ENCODE data around the gene CR1L. TPM values are rescaled to one million over a fixed set of nuclear protein-coding genes. Genes with fewer than 3 reads are reported as not detected.
"Not testable (repeated sequence)": the region's sequence is repeated elsewhere in the genome, so short reads cannot be mapped to it uniquely, and the experiment has no call there.

The CR1L gene
- total and polyA plus RNA-seq, 2 donors (not counting 1 experiment from before 2014, with no cell fraction given), result not detected

DNA sequence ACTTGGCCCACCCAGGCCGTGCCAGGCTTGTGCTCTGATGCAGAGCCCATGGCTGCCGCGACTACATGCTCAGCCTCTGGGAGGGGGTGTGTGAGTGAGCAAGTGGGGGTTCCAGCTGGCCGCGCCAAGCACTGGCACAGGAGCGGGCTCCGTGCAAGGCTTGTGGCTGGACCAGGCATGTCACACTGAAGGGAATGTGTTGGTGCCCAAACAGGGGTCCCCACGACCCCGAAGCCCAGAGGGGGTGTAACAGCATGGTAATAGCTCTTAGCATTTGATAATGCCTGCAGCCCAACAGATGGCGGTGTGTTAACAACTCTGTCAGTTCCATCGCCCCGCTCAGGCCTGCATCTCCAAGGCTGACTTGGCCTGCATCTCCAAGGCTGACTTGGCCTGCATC, 68.6 kb downstream of the CR1L start:
- H2AFZ ChIP-seq (ENCODE audit: low read length), result no peak overlapping the region
- no peak for TF ChIP-seq CTCF (conservative IDR thresholded peaks at IDR 0.05 in 1 of 2, IDR thresholded peaks at IDR 0.05 in 1 of 2; ENCODE audit: low read depth in 1 of 2, low read length in 2 of 2)
- TF ChIP-seq EZH2 (IDR thresholded peaks at IDR 0.05; ENCODE audit: low read length, missing control alignments), result no peak
- no peak overlapping the region for H3K4me3 ChIP-seq (replicated peaks in 1 of 4; ENCODE audit: control extremely low read depth in 1 of 4, insufficient read depth in 1 of 4, low read depth in 3 of 4, low read length in 4 of 4)
- H3K4me1 ChIP-seq (ENCODE audit: control insufficient read depth, extremely low read depth, insufficient read depth, low read length), result no peaks in the 10 kb centered on the region
- DNase-seq (ENCODE audit: low read depth in 2 of 2), result no peak
- no peak overlapping the region for H3K27ac ChIP-seq (ENCODE audit: insufficient read depth, low read length)
- no peaks in the 10 kb centered on the region for H4K20me1 ChIP-seq (ENCODE audit: control insufficient read depth, extremely low read depth, insufficient read depth, low read length)
- H3K79me2 ChIP-seq (ENCODE audit: control insufficient read depth, insufficient read depth, low read length), result no peaks in the 10 kb centered on the region
- H3K4me2 ChIP-seq (ENCODE audit: extremely low read depth, insufficient read depth, low read length), result no peak overlapping the region
- no peaks in the 10 kb centered on the region for H3K36me3 ChIP-seq (ENCODE audit: control insufficient read depth, insufficient read depth, low read length)
- no peaks in the 10 kb centered on the region for H3K9me3 ChIP-seq (ENCODE audit: control insufficient read depth, insufficient read depth, low read depth, low read length)
- no peak overlapping the region for H3K9ac ChIP-seq (ENCODE audit: insufficient read depth, low read length)
- H3K27me3 ChIP-seq (ENCODE audit: control insufficient read depth, insufficient read depth, low read length), result no peaks in the 10 kb centered on the region

DNA sequence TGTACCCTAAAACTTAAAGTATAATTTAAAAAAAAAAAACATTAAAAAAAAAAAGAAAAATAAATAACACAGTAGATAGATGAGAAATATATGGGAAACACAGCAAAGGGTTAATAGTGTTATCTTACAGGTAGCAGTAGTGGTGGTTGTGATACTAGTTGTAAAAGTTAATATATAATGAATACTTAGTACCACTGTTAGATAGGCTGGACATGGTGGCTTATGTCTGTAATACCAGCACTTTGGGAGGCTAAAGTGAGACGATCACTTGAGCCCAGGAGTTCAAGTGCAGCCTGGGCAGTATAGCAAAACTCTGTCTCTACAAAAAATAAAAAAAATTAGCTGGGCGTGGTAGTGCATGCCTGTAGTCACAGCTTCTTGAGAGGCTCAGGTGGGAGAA, 74.3 kb downstream of the CR1L start:
- no peaks in the 10 kb centered on the region for H3K27me3 ChIP-seq (ENCODE audit: control insufficient read depth, insufficient read depth, low read length)
- no peak overlapping the region for H3K9ac ChIP-seq (ENCODE audit: insufficient read depth, low read length)
- no peaks in the 10 kb centered on the region for H3K4me1 ChIP-seq (ENCODE audit: control insufficient read depth, extremely low read depth, insufficient read depth, low read length)
- H3K4me2 ChIP-seq (ENCODE audit: extremely low read depth, insufficient read depth, low read length), result no peak overlapping the region
- no peaks in the 10 kb centered on the region for H4K20me1 ChIP-seq (ENCODE audit: control insufficient read depth, extremely low read depth, insufficient read depth, low read length)
- TF ChIP-seq EZH2 (IDR thresholded peaks at IDR 0.05; ENCODE audit: low read length, missing control alignments) (no peak), CTCF (conservative IDR thresholded peaks at IDR 0.05 in 1 of 2, IDR thresholded peaks at IDR 0.05 in 1 of 2; ENCODE audit: low read depth in 1 of 2, low read length in 2 of 2) (no peak)
- no peak for DNase-seq (ENCODE audit: low read depth in 2 of 2)
- H3K4me3 ChIP-seq (replicated peaks in 1 of 4; ENCODE audit: control extremely low read depth in 1 of 4, insufficient read depth in 1 of 4, low read depth in 3 of 4, low read length in 4 of 4), result no peak overlapping the region
- no peaks in the 10 kb centered on the region for H3K79me2 ChIP-seq (ENCODE audit: control insufficient read depth, insufficient read depth, low read length)
- no peak overlapping the region for H3K27ac ChIP-seq (ENCODE audit: insufficient read depth, low read length)
- no peak overlapping the region for H2AFZ ChIP-seq (ENCODE audit: low read length)
- H3K36me3 ChIP-seq (ENCODE audit: control insufficient read depth, insufficient read depth, low read length), result no peaks in the 10 kb centered on the region
- no peaks in the 10 kb centered on the region for H3K9me3 ChIP-seq (ENCODE audit: control insufficient read depth, insufficient read depth, low read depth, low read length)

- not testable (repeated sequence) for DNase-seq (ENCODE audit: low read depth in 2 of 2); H3K27me3 ChIP-seq (ENCODE audit: control insufficient read depth, insufficient read depth, low read length); H3K4me1 ChIP-seq (ENCODE audit: control insufficient read depth, extremely low read depth, insufficient read depth, low read length); H4K20me1 ChIP-seq (ENCODE audit: control insufficient read depth, extremely low read depth, insufficient read depth, low read length); H3K79me2 ChIP-seq (ENCODE audit: control insufficient read depth, insufficient read depth, low read length); H2AFZ ChIP-seq (ENCODE audit: low read length); H3K36me3 ChIP-seq (ENCODE audit: control insufficient read depth, insufficient read depth, low read length); H3K4me3 ChIP-seq (replicated peaks in 1 of 4; ENCODE audit: control extremely low read depth in 1 of 4, insufficient read depth in 1 of 4, low read depth in 3 of 4, low read length in 4 of 4); H3K4me2 ChIP-seq (ENCODE audit: extremely low read depth, insufficient read depth, low read length); H3K9ac ChIP-seq (ENCODE audit: insufficient read depth, low read length); H3K9me3 ChIP-seq (ENCODE audit: control insufficient read depth, insufficient read depth, low read depth, low read length); H3K27ac ChIP-seq (ENCODE audit: insufficient read depth, low read length)
Observed at GRCh38 chr1:207728200-207728858, 83.4 kb downstream of the CR1L start.

DNA sequence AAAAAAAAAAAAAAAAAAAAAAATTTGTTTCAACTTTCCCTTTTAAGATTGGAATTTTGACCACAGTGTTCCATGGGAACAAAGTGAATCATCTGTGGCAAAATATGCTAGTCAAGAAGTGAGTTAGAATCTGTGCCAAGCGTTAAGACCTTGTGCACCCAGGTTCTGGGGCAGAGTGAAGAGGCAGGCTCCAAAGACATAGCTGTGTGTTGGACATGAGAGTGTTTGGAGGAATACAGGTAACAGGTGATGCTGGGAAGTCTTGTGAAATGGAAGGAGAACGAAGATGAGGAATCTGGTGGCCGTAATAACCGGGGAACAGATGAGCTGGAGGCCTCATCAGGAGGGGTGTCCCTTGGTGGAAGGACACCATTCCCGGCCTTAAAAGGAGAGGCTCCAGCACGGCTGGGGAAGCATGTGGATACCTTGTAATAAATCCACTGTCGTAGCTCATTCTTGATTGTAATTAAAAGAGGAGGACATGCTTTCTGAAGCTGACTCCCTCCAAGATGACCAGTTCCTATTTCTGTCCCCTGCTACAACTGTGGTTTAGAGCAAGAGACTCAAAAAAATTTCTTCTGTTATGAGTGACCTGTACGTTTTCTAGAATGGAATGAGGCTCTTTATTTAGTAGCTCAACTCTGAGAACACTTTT, 92.7 kb downstream of the CR1L start:
- not testable (repeated sequence) for H3K36me3 ChIP-seq (ENCODE audit: control insufficient read depth, insufficient read depth, low read length)

DNA sequence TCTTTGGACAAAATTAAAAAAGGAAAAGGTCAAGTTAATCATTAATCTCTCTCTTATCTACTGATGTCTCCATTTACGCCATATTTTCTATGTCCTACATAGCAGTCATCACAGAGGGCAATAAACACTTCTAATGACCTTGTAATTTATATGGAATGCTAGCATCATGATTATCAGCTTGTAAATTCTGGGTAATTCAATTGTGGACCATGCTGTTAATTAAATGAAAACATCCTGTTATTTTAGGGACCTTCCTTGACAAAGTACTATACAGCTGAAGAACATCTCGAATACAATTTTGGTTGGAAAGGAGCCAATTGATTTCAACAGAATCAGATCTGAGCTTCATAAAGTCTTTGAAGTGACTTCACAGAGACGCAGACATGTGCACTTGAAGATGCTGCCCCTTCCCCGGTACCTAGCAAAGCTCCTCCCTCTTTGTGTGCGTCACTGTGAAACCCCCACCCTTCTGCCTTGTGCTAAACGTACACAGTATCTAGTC, 93.3 kb downstream of the CR1L start:
- not testable (repeated sequence) for H3K4me2 ChIP-seq (ENCODE audit: extremely low read depth, insufficient read depth, low read length); H3K36me3 ChIP-seq (ENCODE audit: control insufficient read depth, insufficient read depth, low read length); DNase-seq (ENCODE audit: low read depth in 2 of 2); H3K9ac ChIP-seq (ENCODE audit: insufficient read depth, low read length); H3K4me1 ChIP-seq (ENCODE audit: control insufficient read depth, extremely low read depth, insufficient read depth, low read length); H3K9me3 ChIP-seq (ENCODE audit: control insufficient read depth, insufficient read depth, low read depth, low read length); H3K27ac ChIP-seq (ENCODE audit: insufficient read depth, low read length); H4K20me1 ChIP-seq (ENCODE audit: control insufficient read depth, extremely low read depth, insufficient read depth, low read length); H3K27me3 ChIP-seq (ENCODE audit: control insufficient read depth, insufficient read depth, low read length); H3K4me3 ChIP-seq (replicated peaks in 1 of 4; ENCODE audit: control extremely low read depth in 1 of 4, insufficient read depth in 1 of 4, low read depth in 3 of 4, low read length in 4 of 4); H2AFZ ChIP-seq (ENCODE audit: low read length); H3K79me2 ChIP-seq (ENCODE audit: control insufficient read depth, insufficient read depth, low read length)

More for the DNA sequence above, 92.7 kb downstream of the CR1L start:
- H3K27me3 ChIP-seq (ENCODE audit: control insufficient read depth, insufficient read depth, low read length); H4K20me1 ChIP-seq (ENCODE audit: control insufficient read depth, extremely low read depth, insufficient read depth, low read length); H3K79me2 ChIP-seq (ENCODE audit: control insufficient read depth, insufficient read depth, low read length); H2AFZ ChIP-seq (ENCODE audit: low read length); H3K4me3 ChIP-seq (replicated peaks in 1 of 4; ENCODE audit: control extremely low read depth in 1 of 4, insufficient read depth in 1 of 4, low read depth in 3 of 4, low read length in 4 of 4); H3K4me2 ChIP-seq (ENCODE audit: extremely low read depth, insufficient read depth, low read length); H3K27ac ChIP-seq (ENCODE audit: insufficient read depth, low read length); H3K4me1 ChIP-seq (ENCODE audit: control insufficient read depth, extremely low read depth, insufficient read depth, low read length); H3K9ac ChIP-seq (ENCODE audit: insufficient read depth, low read length); H3K9me3 ChIP-seq (ENCODE audit: control insufficient read depth, insufficient read depth, low read depth, low read length); DNase-seq (ENCODE audit: low read depth in 2 of 2): not testable (repeated sequence)
